Fibroblast of lung (primary cell): ENCODE measurements around the gene CASKIN1. TPM values are rescaled to one million over a fixed set of nuclear protein-coding genes. Genes with fewer than 3 reads are reported as not detected.
A peak's percentile ranks its signal among the peaks of the same experiment; 100 is the strongest.

Experiments used
- DNase-seq, 2 donors: peaks; one replicate each; pipeline versions ENCODE4 v3.0.0 to v3.0.0-alpha.2; 2010; ENCODE audit warnings: low read depth in 2 of 2
- H2AFZ ChIP-seq: 2 replicates; pipeline ENCODE4 v1.5.1; 2012; ENCODE audit warnings: low read length, control low read depth, inconsistent platforms
- H3K27ac ChIP-seq: 2 replicates; pipeline ENCODE4 v1.5.1; 2011; ENCODE audit warnings: low read length, control low read depth; ENCODE audit not compliant: insufficient read depth
- H3K27me3 ChIP-seq: 2 replicates; pipeline ENCODE4 v1.5.1; 2011; ENCODE audit warnings: mild to moderate bottlenecking, low read length; ENCODE audit not compliant: control insufficient read depth, insufficient read depth
- H3K36me3 ChIP-seq: 2 replicates; pipeline ENCODE4 v1.5.1; 2011; ENCODE audit warnings: low read length; ENCODE audit not compliant: control insufficient read depth, insufficient read depth
- H3K4me1 ChIP-seq: 2 replicates; pipeline ENCODE4 v1.5.1; 2011; ENCODE audit warnings: low read length; ENCODE audit not compliant: control insufficient read depth, insufficient read depth; ENCODE audit errors: extremely low read depth
- H3K4me2 ChIP-seq: 2 replicates; pipeline ENCODE4 v1.5.1; 2011; ENCODE audit warnings: low read length, control low read depth; ENCODE audit not compliant: insufficient read depth; ENCODE audit errors: extremely low read depth
- H3K4me3 ChIP-seq, 4 experiments: fragments of 200-600 bp in 1 of 4; sonication (generic) in 1 of 4; replicated peaks in 1 of 4; 2 replicates each; pipeline ENCODE4 v1.5.1; 2011 to 2016; ENCODE audit warnings: low read length in 4 of 4, low read depth in 3 of 4, mild to moderate bottlenecking in 3 of 4, control low read depth in 2 of 4, inconsistent platforms in 1 of 4, mixed read lengths in 1 of 4; ENCODE audit not compliant: insufficient read depth in 1 of 4; ENCODE audit errors: control extremely low read depth in 1 of 4
- H3K79me2 ChIP-seq: 2 replicates; pipeline ENCODE4 v1.5.1; 2012; ENCODE audit warnings: mild to moderate bottlenecking, low read length, inconsistent platforms; ENCODE audit not compliant: control insufficient read depth, insufficient read depth
- H3K9ac ChIP-seq: 2 replicates; pipeline ENCODE4 v1.5.1; 2011; ENCODE audit warnings: mild to moderate bottlenecking, low read length, control low read depth; ENCODE audit not compliant: insufficient read depth
- H3K9me3 ChIP-seq: 2 replicates; pipeline ENCODE4 v1.5.1; 2012; ENCODE audit warnings: low read depth, low read length; ENCODE audit not compliant: control insufficient read depth, insufficient read depth
- H4K20me1 ChIP-seq: 2 replicates; pipeline ENCODE4 v1.5.1; 2011; ENCODE audit warnings: low read length; ENCODE audit not compliant: control insufficient read depth, insufficient read depth; ENCODE audit errors: extremely low read depth
- EZH2 ChIP-seq: IDR thresholded peaks from 2 replicates; pipeline ENCODE4 v1.5.1; 2012; ENCODE audit warnings: low read length, control low read depth, mild to moderate bottlenecking; ENCODE audit errors: missing control alignments
- polyA plus RNA-seq, 2 donors: library from polyadenylated mRNA; depleted of rRNA in 1 of 2; stranded (reverse) in 1 of 2; unstranded in 1 of 2; fragments of >200 nt; gene quantifications; 2 replicates each; pipeline ENCODE4 v1.2.1, GENCODE V29; 2011 to 2012; ENCODE audit warnings: missing spikeins in 1 of 2
- total RNA-seq: library from RNA; depleted of rRNA; stranded (reverse); fragments of >200 nt; gene quantifications from 2 replicates; pipeline ENCODE4 v1.2.1, GENCODE V29; 2014
- TF ChIP-seq, protein P1 (sequence below), 2 donors: IDR thresholded peaks in 1 of 2; conservative IDR thresholded peaks in 1 of 2; 1 replicate in 1 of 2; 2 replicates in 1 of 2; pipeline ENCODE4 v1.5.1; 2011 to 2012; ENCODE audit warnings: low read length in 2 of 2, control low read depth in 1 of 2, inconsistent platforms in 1 of 2, low read depth in 1 of 2, mild to moderate bottlenecking in 1 of 2

Gene CASKIN1
- total and polyA plus RNA-seq, 2 donors (not counting 1 experiment from before 2014, with no cell fraction given): 0.01 to 0.17 TPM

GRCh38 chr16:2178321-2179106 lies 17.9 kb downstream of the CASKIN1 start:
- Histone ChIP-seq H3K9ac (no peak overlapping the region), H3K4me3 (no peak overlapping the region)

DNA sequence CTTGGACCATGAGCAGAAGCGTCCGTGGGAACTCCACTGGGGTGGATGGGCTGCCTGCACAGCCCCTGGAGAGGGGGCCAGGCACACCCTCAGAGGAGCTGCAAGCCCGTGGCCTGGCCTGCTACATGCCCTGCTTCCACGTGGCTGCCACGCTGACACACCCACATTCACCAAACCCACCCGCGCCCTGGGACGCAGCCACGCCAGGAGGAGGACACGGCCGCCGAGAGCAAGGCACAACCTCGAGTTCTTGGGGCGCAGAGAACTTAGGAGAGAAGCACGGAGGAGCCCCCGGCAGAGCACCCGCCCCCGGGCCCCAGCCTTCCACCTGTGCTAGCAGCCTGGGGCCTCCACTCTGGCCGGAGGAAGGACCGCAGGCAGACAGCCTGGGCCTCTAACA lies 18.8 kb downstream of the CASKIN1 start:
- no peak overlapping the region for H3K9ac ChIP-seq
- H3K4me2 ChIP-seq: no peak overlapping the region
- no peaks in the 10 kb centered on the region for H3K9me3 ChIP-seq
- H4K20me1 ChIP-seq: no peaks in the 10 kb centered on the region
- H3K27me3 ChIP-seq: no peaks in the 10 kb centered on the region
- H3K4me1 ChIP-seq: no peaks in the 10 kb centered on the region
- peaks cover 35% of the 10 kb centered on the region for H3K36me3 ChIP-seq
- no peak overlapping the region for H2AFZ ChIP-seq
- no peak overlapping the region for H3K27ac ChIP-seq
- no peak overlapping the region for H3K4me3 ChIP-seq
- DNase-seq: no peak
- no peaks in the 10 kb centered on the region for H3K79me2 ChIP-seq
- no peak for TF ChIP-seq EZH2
- TF ChIP-seq, protein P1, sequence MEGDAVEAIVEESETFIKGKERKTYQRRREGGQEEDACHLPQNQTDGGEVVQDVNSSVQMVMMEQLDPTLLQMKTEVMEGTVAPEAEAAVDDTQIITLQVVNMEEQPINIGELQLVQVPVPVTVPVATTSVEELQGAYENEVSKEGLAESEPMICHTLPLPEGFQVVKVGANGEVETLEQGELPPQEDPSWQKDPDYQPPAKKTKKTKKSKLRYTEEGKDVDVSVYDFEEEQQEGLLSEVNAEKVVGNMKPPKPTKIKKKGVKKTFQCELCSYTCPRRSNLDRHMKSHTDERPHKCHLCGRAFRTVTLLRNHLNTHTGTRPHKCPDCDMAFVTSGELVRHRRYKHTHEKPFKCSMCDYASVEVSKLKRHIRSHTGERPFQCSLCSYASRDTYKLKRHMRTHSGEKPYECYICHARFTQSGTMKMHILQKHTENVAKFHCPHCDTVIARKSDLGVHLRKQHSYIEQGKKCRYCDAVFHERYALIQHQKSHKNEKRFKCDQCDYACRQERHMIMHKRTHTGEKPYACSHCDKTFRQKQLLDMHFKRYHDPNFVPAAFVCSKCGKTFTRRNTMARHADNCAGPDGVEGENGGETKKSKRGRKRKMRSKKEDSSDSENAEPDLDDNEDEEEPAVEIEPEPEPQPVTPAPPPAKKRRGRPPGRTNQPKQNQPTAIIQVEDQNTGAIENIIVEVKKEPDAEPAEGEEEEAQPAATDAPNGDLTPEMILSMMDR (conservative IDR thresholded peaks at IDR 0.05 in 1 of 2, IDR thresholded peaks at IDR 0.05 in 1 of 2; ENCODE audit: low read depth in 1 of 2, low read length in 2 of 2): no peak

More at GRCh38 chr16:2178321-2179106, 17.9 kb downstream of the CASKIN1 start:
- TF ChIP-seq, protein P1 (conservative IDR thresholded peaks at IDR 0.05 in 1 of 2, IDR thresholded peaks at IDR 0.05 in 1 of 2; ENCODE audit: low read depth in 1 of 2, low read length in 2 of 2): no peak
- TF ChIP-seq EZH2: no peak
- Histone ChIP-seq H4K20me1 (no peaks in the 10 kb centered on the region), H3K4me1 (no peaks in the 10 kb centered on the region), H2AFZ (no peak overlapping the region), H3K36me3 (peaks cover 32% of the 10 kb centered on the region), H3K9me3 (no peaks in the 10 kb centered on the region), H3K27ac (no peak overlapping the region), H3K79me2 (no peaks in the 10 kb centered on the region), H3K27me3 (no peaks in the 10 kb centered on the region), H3K4me2 (no peak overlapping the region)
- DNase-seq: peak; percentile 17 to 34

DNA sequence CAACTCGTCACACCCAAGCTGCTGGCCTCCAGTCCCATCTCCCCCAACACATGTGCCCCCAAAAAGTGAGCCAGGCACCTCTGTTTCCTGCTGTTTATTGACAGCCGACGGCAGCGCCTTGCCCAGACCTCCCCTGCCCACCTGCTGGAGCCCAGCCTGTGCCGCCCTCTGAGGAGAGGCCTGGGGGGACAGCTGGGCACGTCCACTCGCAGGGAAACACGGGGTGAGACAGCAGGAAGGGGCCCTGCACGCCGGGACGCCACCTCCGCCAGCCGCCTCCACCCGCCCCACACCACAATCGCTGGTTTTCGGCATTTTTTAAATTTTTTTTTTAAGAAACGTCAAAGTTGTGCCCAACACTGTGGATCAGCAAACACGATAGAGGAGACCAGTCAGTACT lies 19.3 kb downstream of the CASKIN1 start:
- H3K4me1 ChIP-seq: no peaks in the 10 kb centered on the region
- H2AFZ ChIP-seq: no peak overlapping the region
- no peak for DNase-seq
- no peak overlapping the region for H3K9ac ChIP-seq
- no peak overlapping the region for H3K4me3 ChIP-seq
- H3K27me3 ChIP-seq: no peaks in the 10 kb centered on the region
- H3K36me3 ChIP-seq: peaks cover 37% of the 10 kb centered on the region
- no peaks in the 10 kb centered on the region for H4K20me1 ChIP-seq
- H3K79me2 ChIP-seq: no peaks in the 10 kb centered on the region
- H3K4me2 ChIP-seq: no peak overlapping the region
- TF ChIP-seq EZH2: no peak
- TF ChIP-seq, protein P1 (conservative IDR thresholded peaks at IDR 0.05 in 1 of 2, IDR thresholded peaks at IDR 0.05 in 1 of 2; ENCODE audit: low read depth in 1 of 2, low read length in 2 of 2): no peak
- no peaks in the 10 kb centered on the region for H3K9me3 ChIP-seq
- H3K27ac ChIP-seq: no peak overlapping the region
